T-helper 22 cell (primary cell): ENCODE data around the gene HADHB.

Experiments
- DNase-seq: peaks from one replicate; pipeline ENCODE4 v3.0.0-alpha.2; 2020; ENCODE audit warnings: low read depth

The HADHB gene

GRCh38 chr2:26244309-26245230, at the start of gene HADHB, which contains the start of gene HADHA:
Gene HADHB (plus strand): TSS chr2:26244939. CDS start chr2:26254255, 9,316 bp downstream.
Gene HADHA (minus strand): TSS chr2:26244632. CDS start chr2:26244596, 36 bp downstream.
- peak; percentile 72 for DNase-seq

- no peak for DNase-seq
Measured at GRCh38 chr2:26195040-26195984, 49.4 kb upstream of the HADHB start.

GRCh38 chr2:26196683-26197418, 47.9 kb upstream of the HADHB start:
- no peak for DNase-seq

- no peak for DNase-seq
Measured at GRCh38 chr2:26197516-26197915, 47.2 kb upstream of the HADHB start.

GRCh38 chr2:26202981-26203490, 41.7 kb upstream of the HADHB start:
- no peak for DNase-seq

- DNase-seq = no peak
Measured at GRCh38 chr2:26203906-26204305, 40.8 kb upstream of the HADHB start.

GRCh38 chr2:26212011-26212410, 32.7 kb upstream of the HADHB start:
- DNase-seq = no peak

- DNase-seq = no peak
Measured at GRCh38 chr2:26214759-26215158, 30.0 kb upstream of the HADHB start.

GRCh38 chr2:26215833-26216232, 28.9 kb upstream of the HADHB start:
- no peak for DNase-seq

- DNase-seq = no peak
Measured at GRCh38 chr2:26216587-26216986, 28.2 kb upstream of the HADHB start.

GRCh38 chr2:26217720-26218119, 27.0 kb upstream of the HADHB start:
- no peak for DNase-seq

GRCh38 chr2:26223018-26223417, 21.7 kb upstream of the HADHB start:
- no peak for DNase-seq

GRCh38 chr2:26224095-26224494, 20.6 kb upstream of the HADHB start:
- DNase-seq = no peak

- no peak for DNase-seq
Measured at GRCh38 chr2:26229595-26229994, 15.1 kb upstream of the HADHB start.

GRCh38 chr2:26230806-26231205, 13.9 kb upstream of the HADHB start:
- DNase-seq = no peak

GRCh38 chr2:26235089-26235488, 9.7 kb upstream of the HADHB start:
- no peak for DNase-seq

- no peak for DNase-seq
Measured at GRCh38 chr2:26237868-26238267, 6.9 kb upstream of the HADHB start.

- DNase-seq = no peak
Measured at GRCh38 chr2:26238311-26238958, 6.3 kb upstream of the HADHB start.

- DNase-seq = no peak
Measured at GRCh38 chr2:26241928-26242436, 2.8 kb upstream of the HADHB start.

- DNase-seq = no peak
Measured at GRCh38 chr2:26243470-26244308, 1.1 kb upstream of the HADHB start.
